Spleen (tissue), 11 donors: Measurements from ENCODE around the gene UCK2. TPM values are rescaled to one million over a fixed set of nuclear protein-coding genes. Genes with fewer than 3 reads are reported as not detected.

Source experiments
- DNase-seq: peaks from one replicate; pipeline ENCODE4 v3.0.0-alpha.2; 2020
- H3K27ac ChIP-seq, 8 donors: fragments of 200-600 bp; sonication (generic) in 7 of 8; 1 replicate in 4 of 8; 2 replicates in 4 of 8; pipeline versions ENCODE4 v1.5.0 to v1.8.0; 2016 to 2021; ENCODE audit warnings: inconsistent platforms in 4 of 8, mild to moderate bottlenecking in 4 of 8, moderate library complexity in 1 of 8
- H3K27me3 ChIP-seq, 7 donors: fragments of 200-600 bp; sonication (generic) in 6 of 7; replicated peaks in 1 of 7; 1 replicate in 4 of 7; 2 replicates in 3 of 7; pipeline versions ENCODE4 v1.5.0 to v1.8.0; 2016 to 2021; ENCODE audit warnings: inconsistent platforms in 3 of 7, mild to moderate bottlenecking in 1 of 7
- H3K36me3 ChIP-seq, 6 donors: fragments of 200-600 bp; sonication (generic) in 5 of 6; 1 replicate in 4 of 6; 2 replicates in 2 of 6; pipeline versions ENCODE4 v1.5.0 to v1.8.0; 2016 to 2021; ENCODE audit warnings: inconsistent platforms in 2 of 6
- H3K4me1 ChIP-seq, 6 donors: fragments of 200-600 bp; sonication (generic) in 5 of 6; 1 replicate in 3 of 6; 2 replicates in 3 of 6; pipeline versions ENCODE4 v1.5.0 to v1.8.0; 2016 to 2021; ENCODE audit warnings: inconsistent platforms in 3 of 6
- H3K4me3 ChIP-seq, 8 donors: fragments of 200-600 bp; sonication (generic) in 7 of 8; 1 replicate in 4 of 8; 2 replicates in 4 of 8; pipeline versions ENCODE4 v1.5.0 to v1.8.0; 2016 to 2021; ENCODE audit warnings: inconsistent platforms in 4 of 8, mild to moderate bottlenecking in 4 of 8, moderate library complexity in 2 of 8
- H3K9me3 ChIP-seq, 8 donors: fragments of 200-600 bp; sonication (generic) in 7 of 8; 1 replicate in 4 of 8; 2 replicates in 4 of 8; pipeline versions ENCODE4 v1.5.0 to v1.8.0; 2016 to 2021; ENCODE audit warnings: inconsistent platforms in 4 of 8
- CTCF ChIP-seq, 11 experiments: fragments of 200-600 bp in 7 of 11; fragments of 450-650 bp in 4 of 11; sonication (generic) in 4 of 11; IDR thresholded peaks in 8 of 11; conservative IDR thresholded peaks in 3 of 11; 1 replicate in 7 of 11; 2 replicates in 4 of 11; pipeline versions ENCODE4 v1.4.0 to v1.8.0; 2016 to 2021; ENCODE audit warnings: antibody characterized with exemption in 11 of 11, inconsistent platforms in 4 of 11, mild to moderate bottlenecking in 1 of 11
- POLR2A ChIP-seq, 3 donors: fragments of 450-650 bp; IDR thresholded peaks; one replicate each; pipeline ENCODE4 v1.5.1; 2017; ENCODE audit warnings: antibody characterized with exemption in 3 of 3, mild to moderate bottlenecking in 1 of 3
- POLR2AphosphoS5 ChIP-seq, 3 donors: sonication (generic); formaldehyde crosslinking; IDR thresholded peaks; one replicate each; pipeline ENCODE4 v1.5.1; 2017; ENCODE audit warnings: antibody characterized with exemption in 3 of 3
- WGBS, 5 donors: extraction: QIAGEN DNeasy Blood & Tissue Kit in 3 of 5; methylation state at CpG; one replicate each; pipeline versions ENCODE4 v1.1.5 to v1.1.7; 2013 to 2018; 5-methylcytosine and 5-hydroxymethylcytosine counted together
- intact Hi-C: fragments of 100-400 bp; cut with DNase I; formaldehyde crosslinking; loops from one replicate; pipeline ENCODE4 v1.15.0; 2023; ENCODE audit warnings: low total_unique reads
- polyA plus RNA-seq, 3 donors: library from polyadenylated mRNA; stranded (reverse); fragments of 200-250 nt; gene quantifications; one replicate each; pipeline ENCODE4 v1.2.1, GENCODE V29; 2013
- total RNA-seq, 7 donors: library from RNA; depleted of rRNA in 3 of 7; stranded (reverse); fragments of >200 nt in 3 of 7; fragmentation: NEBNext Ultra II Directional in 4 of 7; extraction: Animal tissue kit (Norgen Biotek cat#: 25700) in 4 of 7; gene quantifications; one replicate each; pipeline versions ENCODE4 v1.1.0 to v1.2.1, GENCODE V29; 2016 to 2021
- donor health status: healthy with polysubstance abuse.
- donor health status: DM: no; HTN: no; CAD: no; lungs with moderate emphysema.
- donor health status: DM: no; HTN: no; CAD: no.
- donor health status: Bipolar disorder and iron deficiency.
- donor health status: healthy.
- donor health status: DM: no; HTN: no; CAD: no.
- donor health status: DM: yes; HTN: yes; CAD: no.

UCK2 gene
- total and polyA plus RNA-seq, 10 donors = 9.8 to 18.3 (median 16.0) TPM

- intact Hi-C loops = no loop called here
- WGBS, 5 donors = 88 to 95% (median 90%) methylated on average over 1 of the region's 1 CpG
- peaks cover 0 to 46% (median 6%) of the 10 kb centered on the region in 6 donors for H3K36me3 ChIP-seq
- peaks cover 0 to 7% (median 0%) of the 10 kb centered on the region in 6 donors for H3K4me1 ChIP-seq
- no peak overlapping the region for H3K27ac ChIP-seq
- H3K9me3 ChIP-seq = no peaks in the 10 kb centered on the region
- no peak for DNase-seq
- H3K4me3 ChIP-seq = no peak overlapping the region
- no peaks in the 10 kb centered on the region for H3K27me3 ChIP-seq
- TF ChIP-seq CTCF (IDR thresholded peaks at IDR 0.05 in 8 of 11, conservative IDR thresholded peaks at IDR 0.05 in 3 of 11) (no peak), POLR2AphosphoS5 (IDR thresholded peaks at IDR 0.05) (no peak), POLR2A (IDR thresholded peaks at IDR 0.05) (no peak)
Measured at GRCh38 chr1:165890684-165891083, 63.3 kb downstream of the UCK2 start.

- no peak for TF ChIP-seq CTCF (IDR thresholded peaks at IDR 0.05 in 8 of 11, conservative IDR thresholded peaks at IDR 0.05 in 3 of 11)
- no peak for TF ChIP-seq POLR2AphosphoS5 (IDR thresholded peaks at IDR 0.05)
- TF ChIP-seq POLR2A (IDR thresholded peaks at IDR 0.05) = no peak
- DNase-seq = no peak
- no peaks in the 10 kb centered on the region for H3K9me3 ChIP-seq
- H3K36me3 ChIP-seq = peaks cover 0 to 52% (median 10%) of the 10 kb centered on the region in 6 donors
- no peaks in the 10 kb centered on the region for H3K27me3 ChIP-seq
- no peak overlapping the region for H3K4me3 ChIP-seq
- H3K4me1 ChIP-seq = peaks cover 0 to under 1% (median 0%) of the 10 kb centered on the region in 6 donors
- WGBS, 5 donors = 93 to 97% (median 93%) methylated on average over 7 of the region's 7 CpGs
- intact Hi-C loops = no loop called here
- no peak overlapping the region for H3K27ac ChIP-seq
Measured at GRCh38 chr1:165891111-165891860, 63.9 kb downstream of the UCK2 start.

GRCh38 chr1:165892935-165893334 lies 65.5 kb downstream of the UCK2 start:
- intact Hi-C loops = no loop called here
- H3K27ac ChIP-seq = no peak overlapping the region
- H3K9me3 ChIP-seq = no peaks in the 10 kb centered on the region
- H3K27me3 ChIP-seq = no peaks in the 10 kb centered on the region
- no peak for DNase-seq
- WGBS, 5 donors = 86 to 95% (median 94%) methylated on average over 4 of the region's 4 CpGs
- TF ChIP-seq POLR2AphosphoS5 (IDR thresholded peaks at IDR 0.05) (no peak), CTCF (IDR thresholded peaks at IDR 0.05 in 8 of 11, conservative IDR thresholded peaks at IDR 0.05 in 3 of 11) (no peak), POLR2A (IDR thresholded peaks at IDR 0.05) (no peak)
- no peak overlapping the region for H3K4me3 ChIP-seq
- H3K36me3 ChIP-seq = peaks cover 0 to 69% (median 15%) of the 10 kb centered on the region in 6 donors
- no peaks in the 10 kb centered on the region for H3K4me1 ChIP-seq

- Histone ChIP-seq H3K4me3 (no peak overlapping the region), H3K36me3 (peaks cover 0 to 73% (median 15%) of the 10 kb centered on the region in 6 donors), H3K27me3 (no peaks in the 10 kb centered on the region), H3K4me1 (no peaks in the 10 kb centered on the region), H3K9me3 (no peaks in the 10 kb centered on the region), H3K27ac (no peak overlapping the region)
- DNase-seq = no peak
- TF ChIP-seq POLR2A (IDR thresholded peaks at IDR 0.05) = no peak
- TF ChIP-seq CTCF (IDR thresholded peaks at IDR 0.05 in 8 of 11, conservative IDR thresholded peaks at IDR 0.05 in 3 of 11) = no peak
- no peak for TF ChIP-seq POLR2AphosphoS5 (IDR thresholded peaks at IDR 0.05)
- 87 to 93% (median 90%) methylated on average over 2 of the region's 2 CpGs for WGBS, 5 donors
- intact Hi-C loops = no loop called here
Measured at GRCh38 chr1:165893507-165893906, 66.1 kb downstream of the UCK2 start.
